Measurements from ENCODE around the gene NAT8L. TPM values are rescaled to one million over a fixed set of nuclear protein-coding genes. Genes with fewer than 3 reads are reported as not detected.

NAT8L gene
- total RNA-seq, 4 donors from 2014 or later: 0.14 to 1.9 (median 0.64) TPM; not detected in 1

- intact Hi-C loops (cut with DNase I; ENCODE audit: low total_unique reads): no loop called here
- H3K4me3 ChIP-seq: no peak overlapping the region
- no peaks in the 10 kb centered on the region for H3K9me3 ChIP-seq
- DNase-seq: no peak
- WGBS, 2 donors (ENCODE audit: low coverage in 1 of 2): 94% methylated on average over 5 of the region's 5 CpGs; no CpG with 5 or more reads in 1 of the 2 donors
- in situ Hi-C loops (cut with MboI; ENCODE audit: low pct_ligation_motif_present in 1 of 4, low pct_unique_long_range_greater_than_20kb in 1 of 4, low sequenced_read_pairs in 3 of 4): no loop called here
- TF ChIP-seq POLR2A (IDR thresholded peaks at IDR 0.05) (no peak), POLR2AphosphoS5 (IDR thresholded peaks at IDR 0.05) (no peak), EP300 (IDR thresholded peaks at IDR 0.05; ENCODE audit: low read depth) (no peak), CTCF (IDR thresholded peaks at IDR 0.05) (no peak)
- no peak overlapping the region for H3K27ac ChIP-seq
- no peaks in the 10 kb centered on the region for H3K27me3 ChIP-seq
- H3K36me3 ChIP-seq: no peaks in the 10 kb centered on the region
- no peaks in the 10 kb centered on the region for H3K4me1 ChIP-seq
Measured at GRCh38 chr4:2079006-2079405, 19.9 kb downstream of the NAT8L start.

DNA sequence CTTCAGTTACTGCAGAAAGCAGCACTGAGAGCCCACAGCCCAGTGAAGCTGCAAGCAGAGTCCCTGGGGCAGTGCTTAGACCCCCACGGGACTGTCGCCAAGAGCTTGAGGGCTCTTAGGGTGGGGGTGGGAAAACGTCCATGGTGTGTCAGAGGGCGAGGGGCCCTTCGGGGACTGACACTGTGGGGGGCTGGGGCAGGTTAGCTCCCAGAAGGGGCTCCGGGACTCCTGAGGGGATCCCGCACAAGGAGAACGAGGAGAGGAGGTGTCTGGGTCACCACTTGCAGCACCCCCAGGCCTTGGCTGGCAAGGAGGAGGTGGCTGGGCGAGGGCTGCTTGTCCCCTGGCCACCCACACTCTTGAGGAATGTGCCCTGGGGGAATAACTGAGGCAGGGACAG lies 20.8 kb downstream of the NAT8L start:
- Histone ChIP-seq H3K36me3 (no peaks in the 10 kb centered on the region), H3K4me3 (no peak overlapping the region), H3K4me1 (no peaks in the 10 kb centered on the region), H3K27ac (no peak overlapping the region), H3K27me3 (no peaks in the 10 kb centered on the region), H3K9me3 (no peaks in the 10 kb centered on the region)
- in situ Hi-C loops (cut with MboI; ENCODE audit: low pct_ligation_motif_present in 1 of 4, low pct_unique_long_range_greater_than_20kb in 1 of 4, low sequenced_read_pairs in 3 of 4): no loop called here
- TF ChIP-seq CTCF (IDR thresholded peaks at IDR 0.05) (no peak), POLR2A (IDR thresholded peaks at IDR 0.05) (no peak)
- DNase-seq: peak; percentile 4
- 87 to 93% methylated on average over 3 to 9 of the region's 9 CpGs for WGBS, 2 donors (ENCODE audit: low coverage in 1 of 2)
- intact Hi-C loops (cut with DNase I; ENCODE audit: low total_unique reads): no loop called here

- peak; percentile 5 for DNase-seq
- TF ChIP-seq POLR2A (IDR thresholded peaks at IDR 0.05) (no peak), CTCF (IDR thresholded peaks at IDR 0.05) (no peak), POLR2AphosphoS5 (IDR thresholded peaks at IDR 0.05) (no peak), EP300 (IDR thresholded peaks at IDR 0.05; ENCODE audit: low read depth) (no peak)
- intact Hi-C loops (cut with DNase I; ENCODE audit: low total_unique reads): no loop called here
- in situ Hi-C loops (cut with MboI; ENCODE audit: low pct_ligation_motif_present in 1 of 4, low pct_unique_long_range_greater_than_20kb in 1 of 4, low sequenced_read_pairs in 3 of 4): no loop called here
- Histone ChIP-seq H3K4me3 (no peak overlapping the region), H3K4me1 (no peaks in the 10 kb centered on the region), H3K27me3 (no peaks in the 10 kb centered on the region), H3K27ac (no peak overlapping the region), H3K9me3 (no peaks in the 10 kb centered on the region), H3K36me3 (no peaks in the 10 kb centered on the region)
- 88% methylated on average over 17 of the region's 19 CpGs; no CpG with 5 or more reads in 1 of the 2 donors for WGBS, 2 donors (ENCODE audit: low coverage in 1 of 2)
Measured at GRCh38 chr4:2080429-2081300, 21.5 kb downstream of the NAT8L start.

GRCh38 chr4:2081540-2081939 lies 22.4 kb downstream of the NAT8L start:
- Histone ChIP-seq H3K36me3 (no peaks in the 10 kb centered on the region), H3K27ac (no peak overlapping the region), H3K4me1 (no peaks in the 10 kb centered on the region), H3K9me3 (no peaks in the 10 kb centered on the region), H3K27me3 (no peaks in the 10 kb centered on the region), H3K4me3 (no peak overlapping the region)
- DNase-seq: no peak
- no peak for TF ChIP-seq CTCF (IDR thresholded peaks at IDR 0.05)
- no peak for TF ChIP-seq POLR2A (IDR thresholded peaks at IDR 0.05)
- no peak for TF ChIP-seq EP300 (IDR thresholded peaks at IDR 0.05; ENCODE audit: low read depth)
- intact Hi-C loops (cut with DNase I; ENCODE audit: low total_unique reads) (no loop called here), in situ Hi-C loops (cut with MboI; ENCODE audit: low pct_ligation_motif_present in 1 of 4, low pct_unique_long_range_greater_than_20kb in 1 of 4, low sequenced_read_pairs in 3 of 4) (no loop called here)
- 89 to 90% methylated on average over 2 to 10 of the region's 10 CpGs for WGBS, 2 donors (ENCODE audit: low coverage in 1 of 2)
